Activated CD8-positive, alpha-beta memory T cell treated with anti-CD3 and anti-CD28 coated beads, Interleukin-2, amount 50 U/mL, for 48 hours (primary cell): ENCODE data around the gene ZNF202.
"Not testable (repeated sequence)": the region's sequence is repeated elsewhere in the genome, so short reads cannot be mapped to it uniquely, and the experiment has no call there.

ENCODE experiments used
- DNase-seq: peaks from one replicate; pipeline ENCODE4 v3.0.0-alpha.2; 2020

The ZNF202 gene

DNA sequence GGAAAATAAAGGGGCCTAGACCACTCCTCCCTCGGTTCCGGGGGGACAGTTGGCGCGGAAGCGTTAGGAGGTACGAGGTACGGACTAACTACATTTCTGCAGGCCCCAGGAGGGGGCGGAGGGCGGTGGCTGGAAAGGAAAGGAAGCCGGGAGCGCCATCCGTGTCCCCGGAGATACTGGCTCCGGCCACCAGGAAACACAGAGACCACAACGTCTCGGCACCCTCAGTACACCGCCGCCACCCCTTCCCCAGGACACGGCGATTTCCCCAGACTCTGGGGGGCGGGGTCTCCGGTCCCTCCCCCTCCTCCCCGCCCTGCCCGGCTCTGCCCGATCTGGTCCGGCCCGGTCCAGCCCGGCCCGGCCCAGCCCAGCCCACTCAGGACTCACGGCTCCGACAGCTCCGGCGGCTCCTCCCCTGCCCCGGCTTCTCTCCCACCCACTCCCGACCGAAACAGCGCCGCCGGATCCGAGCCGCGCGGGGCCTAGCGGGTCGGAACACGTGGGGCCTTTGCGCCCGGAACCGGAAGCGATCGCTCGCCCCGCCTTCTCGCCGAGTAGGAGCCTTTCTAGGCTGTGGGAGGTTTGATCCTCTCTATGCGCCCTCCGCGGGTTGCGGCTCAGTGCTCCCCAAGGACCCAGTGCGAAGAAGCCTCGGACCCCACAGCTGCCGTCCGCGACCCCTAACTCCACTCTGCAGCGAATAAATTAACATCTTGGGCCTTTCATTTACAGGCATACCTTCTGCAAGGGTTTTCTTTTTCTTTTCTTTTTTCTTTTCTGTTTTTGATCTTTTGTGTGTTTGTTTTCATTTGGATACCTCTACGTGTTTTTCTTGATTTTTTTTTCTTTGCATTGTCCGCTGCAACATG lies at the start of gene ZNF202:
ZNF202 (minus strand) TSS at position 502 of the 872 bp plus-strand sequence. CDS start 10,772 bp downstream, outside the sequence.
- peak; percentile 93 for DNase-seq

DNA sequence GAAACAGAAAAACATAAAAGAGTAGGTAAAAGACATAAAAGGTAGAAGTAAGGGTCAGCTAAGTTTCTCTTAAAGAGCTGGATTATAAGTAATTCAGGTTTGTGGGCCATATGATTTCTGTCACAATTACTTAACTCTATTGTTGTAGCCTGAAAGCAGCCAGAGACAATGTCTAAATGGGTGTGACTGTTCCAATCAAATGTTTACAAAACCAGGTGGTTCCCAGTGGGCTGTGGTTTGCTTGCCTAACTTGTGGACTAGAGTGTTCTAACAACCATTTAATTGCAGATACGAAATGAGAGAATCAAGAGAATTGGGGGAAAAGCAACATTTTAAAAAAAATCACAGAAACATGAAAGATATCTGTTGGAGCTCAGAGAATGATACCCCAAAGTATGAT lies 42.1 kb upstream of the ZNF202 start:
- no peak for DNase-seq

DNA sequence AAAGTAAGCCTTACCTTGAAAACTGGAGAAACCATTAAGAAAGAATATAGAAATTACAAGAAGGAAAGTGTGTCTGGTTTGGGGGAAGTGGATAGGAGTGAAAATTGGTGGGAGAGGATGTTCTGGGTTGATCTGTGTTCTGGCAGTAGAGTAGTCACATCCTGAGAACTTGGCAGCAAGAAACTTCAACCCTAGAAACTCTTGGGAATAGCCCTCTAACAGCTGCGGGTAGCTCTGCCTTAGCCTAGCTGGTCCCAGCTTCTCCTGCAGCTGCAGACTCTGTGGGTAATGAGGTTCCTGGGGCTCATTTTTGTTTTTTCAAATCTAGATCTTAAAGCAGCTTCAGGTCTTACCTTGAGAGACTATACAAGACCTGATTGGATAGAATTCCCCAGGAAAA lies 37.1 kb upstream of the ZNF202 start:
- DNase-seq: no peak

DNA sequence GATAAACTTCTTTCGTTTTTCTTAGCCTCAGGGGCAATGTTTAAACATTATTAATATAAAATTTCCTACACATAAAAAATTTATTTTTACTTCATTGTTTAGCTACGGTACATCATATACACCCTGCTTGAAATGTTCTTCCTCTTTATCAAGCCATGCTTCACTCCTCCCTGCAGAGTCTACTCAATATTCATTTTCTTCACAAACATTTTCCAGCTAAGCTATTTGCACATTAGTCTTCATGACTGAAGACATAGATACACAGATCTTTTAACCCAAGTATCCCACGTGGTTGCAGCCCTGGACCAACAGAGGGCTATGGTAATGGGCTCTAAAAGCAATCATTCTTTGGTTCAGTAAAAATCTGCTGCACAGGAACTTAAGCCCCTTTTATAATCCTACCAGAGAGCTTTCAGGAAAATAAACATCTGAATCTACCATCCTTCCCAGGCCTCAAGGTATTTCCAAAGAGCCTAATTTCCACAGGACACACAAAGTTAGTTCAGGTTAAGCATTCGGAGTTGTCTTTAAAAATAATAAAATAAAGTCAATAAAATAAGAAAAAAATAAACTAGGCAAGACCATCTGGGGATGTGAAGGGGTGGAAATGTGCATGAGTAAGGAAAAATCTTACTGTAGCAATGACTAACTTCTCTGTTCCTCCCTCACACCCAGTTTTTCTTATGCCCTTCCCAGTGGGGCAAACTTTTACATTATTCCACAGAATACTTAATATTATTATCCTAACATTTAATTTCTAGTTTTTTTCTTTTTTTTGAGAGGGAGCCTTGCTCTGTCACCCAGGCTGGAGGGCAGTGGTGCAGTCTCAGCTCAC lies 34.5 kb upstream of the ZNF202 start:
- no peak for DNase-seq

DNA sequence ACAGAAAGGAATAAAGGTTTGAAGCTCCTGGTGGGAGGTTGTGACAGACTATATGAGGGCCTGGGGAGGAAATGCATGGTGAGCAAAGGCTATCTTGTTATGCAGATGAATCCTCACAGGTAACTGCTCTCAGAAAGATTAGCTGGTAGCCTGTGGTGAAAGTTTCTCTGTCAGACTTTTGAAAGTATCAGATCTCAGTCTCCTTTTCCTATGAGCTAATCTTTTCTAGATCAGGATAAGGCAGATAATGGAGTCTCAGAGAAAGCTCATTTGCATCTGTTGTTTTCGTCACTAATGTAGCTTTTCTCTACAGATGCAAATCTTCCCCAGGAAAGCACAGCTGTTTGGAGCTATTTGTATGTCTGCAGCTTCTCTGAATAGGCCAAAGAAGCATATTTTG lies 33.8 kb upstream of the ZNF202 start:
- no peak for DNase-seq

DNA sequence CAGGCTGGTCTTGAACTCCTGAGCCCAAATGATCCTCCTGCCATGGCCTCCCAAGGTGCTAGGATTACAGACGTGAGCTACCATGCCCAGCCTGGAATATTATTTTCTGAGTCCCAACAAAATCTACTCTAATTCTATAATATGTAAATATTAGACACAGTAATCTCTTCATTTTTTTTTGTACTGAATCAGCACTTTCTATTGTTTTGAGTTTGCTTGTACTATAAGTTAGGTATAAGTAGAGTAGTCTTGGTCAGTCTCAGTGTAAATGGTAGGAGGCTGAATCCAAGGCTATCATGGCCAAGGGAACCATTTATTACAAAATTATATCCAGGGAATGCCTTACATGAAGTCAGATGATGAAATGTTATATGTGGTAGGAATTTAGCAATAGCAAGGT lies 32.5 kb upstream of the ZNF202 start:
- no peak for DNase-seq

DNA sequence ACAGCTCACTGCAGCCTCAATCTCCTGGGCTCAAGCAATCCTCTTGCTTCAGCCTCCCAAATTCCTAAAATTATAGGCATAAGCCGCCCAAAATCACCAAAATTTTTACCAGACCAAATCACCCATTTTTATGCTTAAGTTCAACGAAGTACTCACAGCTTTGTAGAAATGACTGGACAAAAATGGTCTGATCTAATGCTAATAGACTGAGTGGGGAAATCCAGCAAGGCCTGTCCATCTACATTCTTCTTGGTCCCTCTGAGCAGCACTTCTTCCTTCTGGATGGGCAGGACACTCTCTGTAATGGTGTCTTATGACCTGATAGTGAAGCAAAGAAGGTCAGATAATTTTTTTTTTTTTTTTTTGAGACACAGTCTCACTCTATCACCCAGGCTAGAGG lies 31.6 kb upstream of the ZNF202 start:
- DNase-seq: no peak

DNA sequence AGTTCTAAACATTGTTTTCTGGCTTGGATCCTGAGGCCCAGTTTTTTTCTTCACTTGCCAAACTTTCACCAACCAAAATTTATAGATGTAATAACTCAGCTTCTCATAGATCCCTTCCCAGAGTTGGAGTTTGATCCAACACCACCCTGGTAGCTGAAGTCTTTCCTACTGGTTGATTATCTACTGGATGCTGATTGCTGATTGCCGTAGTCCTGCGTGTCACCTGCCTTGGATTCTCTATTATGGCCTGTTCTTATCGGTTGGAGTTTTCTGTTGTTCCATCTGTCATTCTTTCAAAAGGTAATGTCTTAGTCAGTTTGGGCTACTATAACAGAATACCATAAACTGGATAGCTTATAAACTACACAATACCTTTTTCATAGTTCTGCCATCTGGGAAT lies 30.2 kb upstream of the ZNF202 start:
- DNase-seq: no peak

DNA sequence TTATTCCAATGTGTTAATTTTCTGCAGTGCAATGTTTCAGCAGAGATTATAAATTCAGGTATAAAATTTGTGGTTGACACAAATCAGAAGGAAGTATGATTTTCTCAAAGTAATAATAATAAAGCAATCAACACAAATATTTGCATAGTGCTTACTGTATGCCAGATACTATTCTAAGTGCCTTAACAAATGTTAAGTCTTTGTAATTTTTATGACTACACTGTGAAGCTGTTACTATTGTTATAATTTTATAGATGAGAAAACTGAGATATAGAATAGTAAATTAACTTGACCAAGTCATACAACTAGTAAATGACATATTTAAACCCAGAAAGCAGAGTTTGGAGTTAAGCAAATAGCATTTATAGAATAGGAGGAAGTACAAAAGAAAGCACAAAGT lies 29.3 kb upstream of the ZNF202 start:
- DNase-seq: no peak

DNA sequence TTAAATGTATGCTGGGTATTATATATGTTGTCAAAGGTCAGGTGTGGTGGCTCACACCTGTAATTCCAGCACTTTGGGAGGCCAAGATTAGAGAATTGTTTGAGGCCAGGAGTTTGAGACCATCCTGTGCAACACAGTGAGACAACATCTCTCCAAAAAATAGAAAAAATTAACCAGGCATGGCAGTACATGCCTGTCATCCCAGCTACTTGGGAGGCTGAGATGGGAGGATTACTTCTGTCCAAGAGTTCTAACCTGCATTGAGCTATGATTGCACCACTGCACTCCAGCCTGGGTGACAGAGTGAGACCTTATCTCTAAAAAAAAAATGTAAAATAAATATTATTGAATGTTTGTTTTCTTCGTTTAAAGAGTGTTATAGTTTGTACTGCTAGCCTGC lies 24.1 kb upstream of the ZNF202 start:
- no peak for DNase-seq

DNA sequence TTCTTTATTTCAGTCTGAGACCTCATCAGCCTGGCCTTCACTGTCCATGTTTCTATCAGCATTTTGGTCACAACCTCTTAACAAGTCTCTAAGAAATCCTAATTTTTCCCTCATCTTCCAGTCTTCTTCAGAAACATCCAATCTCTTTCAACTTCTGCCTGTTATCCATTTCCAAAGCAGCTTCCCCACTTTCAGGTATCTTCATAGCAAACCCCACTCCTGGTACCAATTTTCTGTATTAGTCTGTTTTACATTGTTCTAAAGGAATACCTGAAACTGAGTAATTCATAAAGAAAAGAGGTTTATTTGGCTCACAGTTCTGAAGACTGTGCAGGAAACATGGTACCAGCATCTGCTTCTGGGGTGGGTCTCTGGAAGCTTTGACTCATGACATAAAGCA lies 21.0 kb upstream of the ZNF202 start:
- DNase-seq: no peak

DNA sequence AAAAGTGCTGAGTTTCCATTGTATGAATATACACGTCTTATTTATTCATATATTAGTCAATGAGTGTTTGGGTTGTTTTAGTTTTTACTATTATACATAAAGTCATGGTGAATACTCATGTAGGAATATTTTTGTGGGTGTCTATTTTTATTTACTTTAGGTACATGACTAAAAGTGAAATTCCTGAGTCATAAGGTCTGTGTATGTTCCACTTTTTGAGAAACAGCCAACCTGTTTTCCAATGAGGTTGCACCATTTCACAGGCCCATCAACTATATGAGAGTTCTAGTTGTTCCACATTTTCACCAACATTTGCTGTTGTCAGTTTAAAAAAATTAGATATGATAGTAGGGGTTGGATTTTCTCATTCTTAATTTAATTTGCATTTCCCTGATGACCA lies 19.4 kb upstream of the ZNF202 start:
- DNase-seq: no peak

DNA sequence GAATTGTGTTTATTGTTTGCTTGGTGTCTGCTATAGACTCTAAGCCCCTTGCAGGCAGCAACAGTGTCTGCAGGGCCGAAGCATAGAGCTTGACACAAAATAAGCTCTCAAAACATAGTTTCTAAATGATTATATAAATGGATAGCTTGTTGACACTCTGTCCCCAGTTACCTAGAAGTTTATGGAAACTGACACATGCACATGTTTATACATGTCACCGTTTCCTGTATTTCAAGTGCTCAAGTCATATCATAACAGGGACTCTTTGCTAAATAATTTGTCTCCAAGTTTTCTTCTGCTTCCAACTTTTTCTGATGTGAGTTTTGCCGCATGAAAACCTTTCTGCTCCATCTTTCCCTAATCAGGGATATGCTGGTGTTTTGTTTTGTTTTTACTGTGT lies 16.5 kb upstream of the ZNF202 start:
- DNase-seq: no peak

DNA sequence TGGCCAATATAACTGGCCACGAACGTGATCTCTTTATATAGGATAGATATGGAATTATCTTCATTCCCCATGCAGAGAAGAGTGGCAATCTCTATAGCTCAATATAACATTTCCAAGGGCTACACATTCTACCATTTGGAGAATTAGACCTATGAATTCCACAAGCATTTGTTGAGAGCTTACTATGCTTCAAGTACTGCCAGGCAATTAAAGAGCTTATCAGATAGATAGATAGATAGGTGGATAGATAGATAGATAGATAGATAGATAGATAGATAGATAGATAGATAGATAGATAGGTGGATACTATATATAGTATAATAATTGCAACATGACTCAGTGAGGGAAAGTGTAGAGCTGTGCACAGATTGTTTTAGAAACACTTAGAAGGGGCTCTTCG lies 14.4 kb upstream of the ZNF202 start:
- DNase-seq: no peak

DNA sequence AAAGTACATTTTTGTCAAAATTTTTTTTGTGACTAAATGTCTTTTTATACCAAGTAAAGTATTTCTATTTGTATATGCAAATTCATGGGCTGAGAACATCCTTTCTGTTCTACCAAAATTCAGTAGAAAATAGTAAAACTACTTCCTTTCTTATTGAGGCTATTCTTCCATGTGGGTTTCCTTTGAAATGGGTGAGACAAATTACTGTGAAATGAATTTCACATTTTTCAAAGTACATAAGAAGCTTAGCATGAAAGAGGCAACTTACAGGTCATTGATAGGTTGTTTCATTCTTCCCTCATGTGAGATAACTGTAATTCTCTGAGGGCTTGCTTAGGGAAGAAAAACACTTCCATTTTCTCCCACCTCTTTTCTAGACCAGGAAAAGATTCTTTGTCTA lies 13.9 kb upstream of the ZNF202 start:
- DNase-seq: no peak

DNA sequence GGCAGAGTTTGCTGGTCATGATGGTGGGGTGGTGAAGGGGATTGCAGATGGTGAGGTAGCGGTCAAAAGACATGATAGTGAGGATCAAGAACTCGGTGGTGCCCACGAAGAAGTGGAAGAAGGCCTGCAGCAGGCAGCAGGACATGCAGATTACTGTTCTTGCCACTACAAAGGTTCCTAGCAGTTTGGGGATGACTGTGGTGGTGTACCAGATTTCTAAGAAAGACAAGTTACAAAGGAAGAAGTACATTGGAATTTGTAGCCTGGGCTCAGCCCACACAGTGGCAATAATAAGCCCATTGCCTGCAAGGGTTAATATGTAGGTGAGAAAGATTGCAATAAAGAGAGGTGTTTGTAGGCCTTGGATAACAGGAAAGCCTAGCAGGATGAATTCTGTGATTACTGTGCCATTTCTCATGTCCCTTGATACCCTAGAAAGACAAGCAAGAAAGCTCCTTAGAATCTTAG lies 12.7 kb upstream of the ZNF202 start, which contains the start of gene OR6X1:
OR6X1 (minus strand) TSS at position 418 of the 468 bp plus-strand sequence; CDS start at position 418, 0 bp downstream.
- no peak for DNase-seq

DNA sequence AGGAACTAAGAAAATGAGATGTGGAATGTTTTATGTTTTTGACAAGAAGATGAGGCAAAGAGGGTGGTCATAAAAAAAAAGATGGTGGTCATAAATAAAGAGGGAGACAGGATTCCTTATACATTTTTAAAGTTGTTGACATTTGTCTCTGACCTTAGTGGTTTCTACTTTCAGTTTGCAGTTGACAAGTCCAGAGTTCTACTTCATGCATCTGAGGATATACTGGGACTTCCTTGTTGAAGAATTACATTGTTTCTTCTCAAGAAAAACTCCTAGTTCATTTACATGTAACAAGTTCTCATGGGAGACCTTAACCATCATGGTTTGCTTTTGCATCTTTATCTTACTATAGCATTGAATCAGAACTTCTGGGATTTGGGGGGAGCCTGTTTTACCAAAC lies 11.7 kb upstream of the ZNF202 start:
- no peak for DNase-seq

DNA sequence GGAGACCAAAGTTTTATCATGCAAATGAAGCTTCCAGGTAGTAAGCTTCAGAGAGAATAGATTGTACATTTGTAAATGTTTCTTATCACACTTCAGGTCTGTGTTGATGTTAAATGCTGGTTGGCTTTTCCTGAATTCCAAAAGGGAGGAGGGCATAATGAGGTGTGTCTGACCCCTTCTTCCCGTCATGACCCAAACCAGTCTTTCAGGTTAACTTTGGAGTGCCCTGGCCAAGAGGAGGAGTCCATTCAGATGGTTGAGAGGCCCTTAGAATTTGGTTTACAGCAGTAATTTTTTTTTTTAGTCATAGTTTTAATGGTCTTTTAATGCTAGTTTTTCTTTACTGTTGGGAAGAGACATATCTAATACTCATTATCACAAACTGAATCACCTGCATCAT lies 10.3 kb upstream of the ZNF202 start:
- no peak for DNase-seq

DNA sequence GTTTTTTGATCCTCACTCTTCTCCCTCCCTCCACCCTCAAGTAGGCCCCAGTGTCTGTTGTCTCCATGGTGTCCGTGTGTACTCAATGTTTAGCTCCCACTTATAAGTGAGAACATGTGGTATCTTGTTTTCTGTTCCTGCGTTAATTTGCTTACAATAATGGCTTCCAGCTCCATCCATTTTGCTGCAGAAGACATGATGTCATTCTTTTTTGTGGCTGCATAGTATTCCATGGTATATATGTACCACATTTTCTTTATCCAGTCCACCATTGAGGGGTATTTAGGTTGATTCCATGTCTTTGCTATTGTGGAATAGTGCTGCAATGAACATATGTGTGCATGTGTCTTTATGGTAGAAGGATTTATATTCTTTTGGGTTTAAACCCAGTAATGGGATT lies 6.9 kb upstream of the ZNF202 start:
- DNase-seq: not testable (repeated sequence)

DNA sequence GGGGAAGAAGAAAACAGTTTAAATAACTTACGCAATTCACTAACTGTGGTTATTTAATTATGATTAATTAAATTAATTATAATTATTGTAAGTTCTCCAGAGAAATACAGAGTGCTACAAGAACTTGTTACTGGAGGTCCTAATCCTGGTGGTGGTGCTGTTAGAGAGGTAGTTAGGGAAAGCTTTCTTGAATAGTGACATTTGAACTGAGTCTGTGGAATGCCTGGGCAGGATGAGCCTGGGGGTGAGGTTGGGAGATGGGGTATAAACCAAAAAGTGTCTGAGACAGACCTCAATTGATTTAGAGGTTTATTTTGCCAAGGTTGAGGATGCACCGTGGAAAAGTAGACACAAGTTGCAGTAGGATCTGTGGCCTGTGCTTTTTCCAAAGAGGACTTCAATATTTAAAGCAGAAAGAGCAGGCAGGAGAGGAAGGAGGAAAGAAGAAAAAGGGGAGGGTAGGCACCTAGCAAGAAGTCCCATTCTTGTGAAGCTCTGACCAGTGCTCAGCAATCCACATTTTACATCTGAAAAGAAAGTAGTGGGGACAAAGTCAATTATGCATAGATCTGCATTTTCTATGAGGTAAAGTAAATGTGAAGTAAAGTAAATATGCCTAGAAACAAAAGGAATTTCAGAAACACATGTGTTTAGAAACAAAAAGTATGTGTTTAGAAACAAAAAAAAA lies 4.4 kb upstream of the ZNF202 start:
- no peak for DNase-seq

DNA sequence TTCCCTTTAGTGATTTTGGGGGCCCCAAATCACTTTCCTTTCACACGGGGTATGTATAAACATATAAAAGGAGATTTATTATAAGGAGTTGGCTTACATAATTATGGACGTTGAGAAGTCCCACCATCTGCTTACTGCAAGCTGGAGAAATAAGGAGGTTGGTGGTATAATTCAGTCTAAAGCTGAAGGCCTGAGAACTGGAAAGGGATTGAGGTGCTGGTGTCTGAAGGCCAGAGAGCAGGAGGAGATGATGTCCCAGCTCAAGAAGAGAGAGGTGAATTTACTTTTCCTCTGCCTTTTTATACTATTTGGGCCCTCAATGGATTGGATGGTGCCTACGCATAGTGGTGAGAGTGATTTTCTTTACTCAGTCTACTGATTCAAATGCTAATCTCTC lies 1.3 kb upstream of the ZNF202 start:
- DNase-seq: no peak

DNA sequence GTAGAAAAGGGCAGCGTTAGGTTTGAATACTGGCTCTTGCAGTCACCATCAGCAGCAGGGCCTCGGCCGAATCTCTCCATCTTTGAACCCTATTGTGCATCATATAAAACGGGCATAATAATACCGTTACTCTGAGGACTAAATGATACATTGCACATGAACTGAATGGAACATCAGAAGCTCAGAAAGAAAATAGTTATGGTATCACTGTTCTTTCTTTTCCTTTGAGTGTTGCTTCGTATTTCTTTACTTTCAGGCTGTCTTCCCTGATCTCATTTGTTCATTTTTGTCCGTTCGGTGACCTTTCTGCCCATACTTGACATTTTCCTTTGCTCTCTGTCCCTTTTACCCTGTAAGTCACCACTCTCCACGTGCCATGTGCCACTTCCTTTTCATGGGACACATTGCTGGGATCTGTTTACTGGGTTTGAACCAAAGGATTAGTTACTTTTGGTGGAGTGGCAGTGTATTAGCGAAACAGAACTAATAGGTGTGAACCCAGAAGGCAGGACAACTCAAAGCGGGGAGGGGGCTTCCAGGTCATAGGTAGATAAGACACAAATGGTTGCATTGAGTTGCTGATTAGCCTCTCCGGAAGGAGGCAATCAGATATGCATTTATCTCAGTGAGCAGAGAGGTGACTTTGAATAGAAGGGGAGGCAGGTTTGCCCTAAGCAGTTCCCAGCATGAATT lies 717 bp upstream of the ZNF202 start:
- DNase-seq: no peak

DNA sequence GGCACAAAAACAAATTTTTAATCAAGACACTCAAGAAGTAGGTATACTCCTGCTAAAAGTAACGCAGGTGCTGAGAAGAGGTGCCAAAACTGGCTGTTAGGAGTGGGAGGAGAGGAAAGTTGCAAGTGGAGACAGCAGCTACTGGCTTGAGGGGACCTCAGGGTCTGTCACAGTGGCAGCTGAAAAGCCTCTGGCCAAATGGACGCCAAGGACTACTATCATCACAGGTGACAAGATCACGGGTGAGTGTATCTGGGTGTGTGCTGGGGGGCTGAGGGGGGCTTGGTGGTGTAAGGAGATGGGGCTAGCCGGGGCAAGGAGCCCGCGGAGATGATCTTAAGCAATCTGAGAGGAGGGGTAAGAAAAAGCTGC lies 687 bp downstream of the ZNF202 start:
- no peak for DNase-seq
